NCI-H1417 (cell line): ENCODE measurements around the gene ADH5.
"Not testable (repeated sequence)": the region's sequence is repeated elsewhere in the genome, so short reads cannot be mapped to it uniquely, and the experiment has no call there.

Experiments used
- DNase-seq, 3 experiments: peaks; one replicate each; lab custom pipeline; 2025; lab: John Stamatoyannopoulos, UW

Gene ADH5

GRCh38 chr4:99029852-99030251 lies 58.7 kb downstream of the ADH5 start:
- no peak for DNase-seq

- no peak for DNase-seq
These were observed 59.4 kb downstream of the ADH5 start for GRCh38 chr4:99029018-99029735.

- no peak for DNase-seq
These were observed 60.4 kb downstream of the ADH5 start for GRCh38 chr4:99028187-99028586.

- DNase-seq = no peak
These were observed 61.3 kb downstream of the ADH5 start for GRCh38 chr4:99027304-99027703.

GRCh38 chr4:99025506-99025905 lies 63.1 kb downstream of the ADH5 start:
- DNase-seq = no peak

- DNase-seq = no peak
These were observed 63.9 kb downstream of the ADH5 start for GRCh38 chr4:99024481-99025275.

GRCh38 chr4:99023800-99024251 lies 64.8 kb downstream of the ADH5 start:
- not testable (repeated sequence) for DNase-seq

- DNase-seq = no peak
These were observed 66.0 kb downstream of the ADH5 start for GRCh38 chr4:99022566-99022965.

- DNase-seq = no peak
These were observed 67.2 kb downstream of the ADH5 start for GRCh38 chr4:99021386-99021785.
